ENCODE results near the gene KLHL3.

Gene KLHL3

GRCh38 chr5:137572042-137572695, 163.7 kb downstream of the KLHL3 start:
- Mint-ChIP-seq H3K4me1 (ENCODE audit: low read depth) (no peaks in the 10 kb centered on the region), H3K4me3 (no peak overlapping the region), H3K27ac (no peak overlapping the region), H3K36me3 (ENCODE audit: low read depth) (no peaks in the 10 kb centered on the region), H3K27me3 (peaks cover 31% of the 10 kb centered on the region), H3K9me3 (no peaks in the 10 kb centered on the region)

DNA sequence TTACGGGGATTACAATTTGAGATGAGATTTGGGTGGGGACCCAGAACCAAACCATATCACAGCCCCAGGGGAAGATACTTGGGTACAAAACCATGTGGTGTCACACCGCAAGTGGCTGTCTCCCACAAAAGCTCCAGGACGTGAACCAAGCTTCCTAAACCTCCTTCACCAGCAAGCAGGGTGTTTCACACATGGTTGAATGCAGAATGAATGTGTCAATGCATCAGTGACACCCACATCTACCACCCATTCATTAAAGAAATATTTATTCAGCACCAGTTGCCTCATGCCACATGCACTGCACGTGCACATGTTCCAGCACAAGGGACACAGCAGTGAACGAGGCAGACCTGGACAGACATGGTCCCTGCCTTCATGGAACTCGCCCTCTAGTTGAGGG, 165.8 kb downstream of the KLHL3 start:
- Mint-ChIP-seq H3K9me3 (no peaks in the 10 kb centered on the region), H3K27ac (no peak overlapping the region), H3K4me3 (no peak overlapping the region), H3K4me1 (ENCODE audit: low read depth) (no peaks in the 10 kb centered on the region), H3K36me3 (ENCODE audit: low read depth) (no peaks in the 10 kb centered on the region), H3K27me3 (peaks cover 39% of the 10 kb centered on the region)
